ENCODE results near the gene EFNA2.
A peak's percentile ranks its signal among the peaks of the same experiment; 100 is the strongest.

Gene EFNA2

GRCh38 chr19:1272423-1273262 is 13.0 kb upstream of the EFNA2 start:
- no peak for DNase-seq (ENCODE audit: low spot score)

GRCh38 chr19:1273263-1274041 is 12.2 kb upstream of the EFNA2 start:
- no peak for DNase-seq (ENCODE audit: low spot score)

- no peak for DNase-seq (ENCODE audit: low spot score)
These were observed 11.4 kb upstream of the EFNA2 start for GRCh38 chr19:1274081-1274851.

GRCh38 chr19:1274852-1275259 is 10.8 kb upstream of the EFNA2 start:
- DNase-seq (ENCODE audit: low spot score) = no peak

- DNase-seq (ENCODE audit: low spot score) = peak; percentile 99
These were observed 10.3 kb upstream of the EFNA2 start, which contains the start of gene FAM174C for GRCh38 chr19:1275260-1275975. FAM174C (plus strand) TSS chr19:1275530; CDS start chr19:1275550, 20 bp downstream.

- no peak for DNase-seq (ENCODE audit: low spot score)
These were observed 9.6 kb upstream of the EFNA2 start for GRCh38 chr19:1275976-1276627.

- no peak for DNase-seq (ENCODE audit: low spot score)
These were observed 9.0 kb upstream of the EFNA2 start for GRCh38 chr19:1276628-1277022.

GRCh38 chr19:1277061-1277460 is 8.6 kb upstream of the EFNA2 start:
- no peak for DNase-seq (ENCODE audit: low spot score)

GRCh38 chr19:1278074-1278473 is 7.6 kb upstream of the EFNA2 start:
- DNase-seq (ENCODE audit: low spot score) = no peak

- DNase-seq (ENCODE audit: low spot score) = no peak
These were observed 6.7 kb upstream of the EFNA2 start for GRCh38 chr19:1278713-1279660.

GRCh38 chr19:1279782-1280341 is 5.8 kb upstream of the EFNA2 start:
- peak; percentile 97 for DNase-seq (ENCODE audit: low spot score)

GRCh38 chr19:1280636-1281568 is 4.8 kb upstream of the EFNA2 start:
- no peak for DNase-seq (ENCODE audit: low spot score)

GRCh38 chr19:1281569-1282287 is 3.9 kb upstream of the EFNA2 start:
- no peak for DNase-seq (ENCODE audit: low spot score)

GRCh38 chr19:1282588-1283206 is 3.0 kb upstream of the EFNA2 start:
- DNase-seq (ENCODE audit: low spot score) = no peak

- no peak for DNase-seq (ENCODE audit: low spot score)
These were observed 2.3 kb upstream of the EFNA2 start for GRCh38 chr19:1283207-1283916.

GRCh38 chr19:1283917-1284292 is 1.8 kb upstream of the EFNA2 start:
- DNase-seq (ENCODE audit: low spot score) = no peak
